OCI-LY1 (cell line): ENCODE results near the gene GTF2I.

Source experiments
- CTCF ChIP-seq: fragments of 200-600 bp; sonication (generic), shearing (Covaris generic); IDR thresholded peaks from 2 replicates; pipeline ENCODE4 v1.5.1; 2017; ENCODE audit warnings: mild to moderate bottlenecking, antibody characterized with exemption, low read length, moderate library complexity, mixed read lengths
- EZH2 ChIP-seq: fragments of 200-600 bp; sonication (generic), shearing (Covaris generic); IDR thresholded peaks from 2 replicates; pipeline ENCODE4 v1.8.0; 2017; ENCODE audit warnings: borderline replicate concordance, mixed run types, mild to moderate bottlenecking, antibody characterized with exemption, low read length, moderate library complexity, mixed read lengths

DNA sequence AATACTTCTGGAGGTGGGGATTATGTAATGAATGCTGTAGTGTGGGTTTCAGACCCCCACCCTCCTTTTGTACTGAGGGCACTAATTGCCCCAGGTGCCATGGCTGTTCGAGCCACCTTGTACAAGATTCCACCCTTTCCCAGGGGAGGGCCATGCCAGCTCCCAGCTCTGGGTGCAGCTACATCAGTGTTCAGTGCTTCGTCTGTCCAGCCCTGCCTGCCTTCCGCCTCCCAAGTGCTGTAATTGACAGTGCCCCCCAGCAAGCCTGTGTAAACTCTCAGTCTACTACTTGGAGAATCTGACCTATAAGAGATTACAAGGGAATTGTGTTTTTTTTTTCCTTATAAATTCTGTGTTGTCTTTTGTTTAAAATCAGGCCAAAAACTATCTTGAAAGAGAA, 33.0 kb downstream of the GTF2I start:
- TF ChIP-seq CTCF (no peak), EZH2 (no peak)
